SU-DHL-6 (cell line): ENCODE results near the gene UGGT2.

Experiments
- EZH2phosphoT487 ChIP-seq: fragments of 200-600 bp; sonication (generic), shearing (Covaris generic); conservative IDR thresholded peaks from 2 replicates; pipeline ENCODE4 v1.6.1; 2018; ENCODE audit warnings: mild to moderate bottlenecking, antibody characterized with exemption, low read length, moderate library complexity, mixed read lengths
- TF ChIP-seq, protein P1 (sequence below): fragments of 200-600 bp; sonication (generic); IDR thresholded peaks from one replicate; pipeline ENCODE4 v1.5.1; 2017; ENCODE audit warnings: antibody characterized with exemption, mild to moderate bottlenecking, low read length, moderate library complexity; ENCODE audit not compliant: insufficient read depth, poor library complexity, severe bottlenecking

DNA sequence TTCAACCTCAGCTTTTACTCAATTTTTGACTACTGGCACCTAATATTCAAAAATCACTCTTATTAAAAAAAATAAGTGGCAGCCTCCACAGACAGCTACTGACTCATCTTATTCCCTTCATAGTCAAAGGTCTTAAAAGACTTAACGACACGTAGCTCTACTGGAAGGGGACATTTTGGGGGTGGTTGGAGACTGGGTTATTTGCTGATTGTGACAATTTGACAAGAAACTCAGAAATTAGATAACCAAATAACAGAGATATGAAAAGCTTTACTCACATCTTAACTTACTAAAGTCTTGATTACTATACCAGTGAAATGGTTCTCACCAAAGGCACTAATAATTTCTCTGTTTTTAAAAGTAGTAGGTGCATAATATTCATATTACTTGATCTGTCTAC, 25.7 kb downstream of the UGGT2 start:
- TF ChIP-seq, protein P1, sequence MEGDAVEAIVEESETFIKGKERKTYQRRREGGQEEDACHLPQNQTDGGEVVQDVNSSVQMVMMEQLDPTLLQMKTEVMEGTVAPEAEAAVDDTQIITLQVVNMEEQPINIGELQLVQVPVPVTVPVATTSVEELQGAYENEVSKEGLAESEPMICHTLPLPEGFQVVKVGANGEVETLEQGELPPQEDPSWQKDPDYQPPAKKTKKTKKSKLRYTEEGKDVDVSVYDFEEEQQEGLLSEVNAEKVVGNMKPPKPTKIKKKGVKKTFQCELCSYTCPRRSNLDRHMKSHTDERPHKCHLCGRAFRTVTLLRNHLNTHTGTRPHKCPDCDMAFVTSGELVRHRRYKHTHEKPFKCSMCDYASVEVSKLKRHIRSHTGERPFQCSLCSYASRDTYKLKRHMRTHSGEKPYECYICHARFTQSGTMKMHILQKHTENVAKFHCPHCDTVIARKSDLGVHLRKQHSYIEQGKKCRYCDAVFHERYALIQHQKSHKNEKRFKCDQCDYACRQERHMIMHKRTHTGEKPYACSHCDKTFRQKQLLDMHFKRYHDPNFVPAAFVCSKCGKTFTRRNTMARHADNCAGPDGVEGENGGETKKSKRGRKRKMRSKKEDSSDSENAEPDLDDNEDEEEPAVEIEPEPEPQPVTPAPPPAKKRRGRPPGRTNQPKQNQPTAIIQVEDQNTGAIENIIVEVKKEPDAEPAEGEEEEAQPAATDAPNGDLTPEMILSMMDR, result no peak
- no peak for TF ChIP-seq EZH2phosphoT487
